Stimulated activated CD4-positive, alpha-beta T cell treated with anti-CD3 and anti-CD28 coated beads, Interleukin-12 subunit alpha, Interleukin-12 subunit beta, amount 100 ng/mL, for 4 hours (primary cell): ENCODE results near the gene SSTR4.
"Not testable (repeated sequence)": the region's sequence is repeated elsewhere in the genome, so short reads cannot be mapped to it uniquely, and the experiment has no call there.

Source experiments
- DNase-seq: peaks from one replicate; pipeline ENCODE4 v3.0.0-alpha.2; 2020

The SSTR4 gene

GRCh38 chr20:23019403-23019802, 15.7 kb upstream of the SSTR4 start:
- DNase-seq: no peak

GRCh38 chr20:23020230-23021018, 14.7 kb upstream of the SSTR4 start:
- no peak for DNase-seq

- DNase-seq: no peak
Observed at GRCh38 chr20:23021541-23021940, 13.6 kb upstream of the SSTR4 start.

- no peak for DNase-seq
Observed at GRCh38 chr20:23021951-23022350, 13.2 kb upstream of the SSTR4 start.

- no peak for DNase-seq
Observed at GRCh38 chr20:23022849-23023248, 12.3 kb upstream of the SSTR4 start.

- no peak for DNase-seq
Observed at GRCh38 chr20:23023621-23024177, 11.4 kb upstream of the SSTR4 start.

- DNase-seq: no peak
Observed at GRCh38 chr20:23024701-23025100, 10.4 kb upstream of the SSTR4 start.

- DNase-seq: not testable (repeated sequence)
Observed at GRCh38 chr20:23025503-23025902, 9.6 kb upstream of the SSTR4 start.

GRCh38 chr20:23027721-23028120, 7.4 kb upstream of the SSTR4 start:
- DNase-seq: no peak

GRCh38 chr20:23028392-23028791, 6.7 kb upstream of the SSTR4 start:
- no peak for DNase-seq

GRCh38 chr20:23029324-23029723, 5.8 kb upstream of the SSTR4 start:
- no peak for DNase-seq

GRCh38 chr20:23031346-23031745, 3.8 kb upstream of the SSTR4 start:
- no peak for DNase-seq

- no peak for DNase-seq
Observed at GRCh38 chr20:23032056-23032749, 2.9 kb upstream of the SSTR4 start.

GRCh38 chr20:23032750-23033078, 2.4 kb upstream of the SSTR4 start:
- DNase-seq: no peak

GRCh38 chr20:23033918-23034317, 1.2 kb upstream of the SSTR4 start:
- DNase-seq: no peak

GRCh38 chr20:23035731-23036130, 619 bp downstream of the SSTR4 start:
- DNase-seq: no peak

GRCh38 chr20:23036371-23036770, 1.3 kb downstream of the SSTR4 start:
- no peak for DNase-seq

- no peak for DNase-seq
Observed at GRCh38 chr20:23037017-23037481, 1.9 kb downstream of the SSTR4 start.

GRCh38 chr20:23039136-23039875, 4.2 kb downstream of the SSTR4 start:
- DNase-seq: no peak

GRCh38 chr20:23039885-23040508, 4.9 kb downstream of the SSTR4 start:
- no peak for DNase-seq

GRCh38 chr20:23042270-23042669, 7.2 kb downstream of the SSTR4 start:
- DNase-seq: no peak

- no peak for DNase-seq
Observed at GRCh38 chr20:23043376-23043775, 8.3 kb downstream of the SSTR4 start.

- no peak for DNase-seq
Observed at GRCh38 chr20:23046431-23046830, 11.3 kb downstream of the SSTR4 start.
